Subcutaneous abdominal adipose tissue (tissue), 5 donors: ENCODE measurements around the gene CLEC12A.
"Not testable (repeated sequence)": the region's sequence is repeated elsewhere in the genome, so short reads cannot be mapped to it uniquely, and the experiment has no call there.

ENCODE experiments used
- H3K27ac ChIP-seq: one replicate; pipeline ENCODE4 v1.7.0; 2013; ENCODE audit warnings: low read depth, mild to moderate bottlenecking, inconsistent platforms, low read length, moderate library complexity
- H3K27me3 ChIP-seq, 5 donors: one replicate each; pipeline ENCODE4 v1.7.0; 2013; ENCODE audit warnings: low read length in 5 of 5, inconsistent platforms in 1 of 5; ENCODE audit not compliant: control insufficient read depth in 5 of 5, insufficient read depth in 4 of 5
- H3K36me3 ChIP-seq, 5 donors: one replicate each; pipeline ENCODE4 v1.7.0; 2013; ENCODE audit warnings: low read length in 5 of 5; ENCODE audit not compliant: control insufficient read depth in 5 of 5, insufficient read depth in 5 of 5
- H3K4me1 ChIP-seq, 5 donors: one replicate each; pipeline ENCODE4 v1.7.0; 2013; ENCODE audit warnings: low read length in 5 of 5, mild to moderate bottlenecking in 3 of 5, moderate library complexity in 1 of 5; ENCODE audit not compliant: control insufficient read depth in 5 of 5, insufficient read depth in 5 of 5
- H3K4me3 ChIP-seq, 5 donors: one replicate each; pipeline ENCODE4 v1.7.0; 2013; ENCODE audit warnings: low read length in 5 of 5, low read depth in 1 of 5
- H3K9ac ChIP-seq, 5 donors: one replicate each; pipeline ENCODE4 v1.7.0; 2013; ENCODE audit warnings: low read length in 5 of 5, mild to moderate bottlenecking in 4 of 5, moderate library complexity in 3 of 5
- H3K9me3 ChIP-seq, 5 donors: one replicate each; pipeline ENCODE4 v1.7.0; 2013; ENCODE audit warnings: low read length in 5 of 5; ENCODE audit not compliant: control insufficient read depth in 5 of 5
- donor health status: healthy.
- donor health status: healthy.
- donor health status: healthy.
- donor health status: healthy.
- donor health status: healthy.

Gene CLEC12A

DNA sequence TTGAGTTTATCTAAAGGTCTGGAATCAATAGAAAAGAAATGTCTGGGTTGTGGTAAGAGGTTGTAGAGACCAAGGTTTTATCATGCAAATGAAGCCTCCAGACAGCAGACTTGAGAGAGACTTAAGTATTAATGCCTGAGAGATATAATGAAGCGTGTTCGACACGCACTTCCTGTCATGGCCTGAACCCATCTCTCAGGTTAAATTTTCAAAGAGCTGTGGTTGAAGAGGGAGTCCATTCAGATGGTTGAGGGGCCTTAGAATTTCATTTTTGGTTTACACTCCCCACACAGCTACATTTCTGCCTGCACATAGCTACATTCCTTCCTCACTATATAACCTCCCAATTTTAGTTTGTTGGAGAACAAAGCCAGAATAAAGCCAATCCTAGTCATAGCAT lies 10.1 kb upstream of the CLEC12A start:
- no peaks in the 10 kb centered on the region for H3K36me3 ChIP-seq
- no peak overlapping the region for H3K9ac ChIP-seq
- H3K9me3 ChIP-seq: no peaks in the 10 kb centered on the region
- no peak overlapping the region for H3K27ac ChIP-seq
- H3K4me3 ChIP-seq: no peak overlapping the region
- no peaks in the 10 kb centered on the region for H3K27me3 ChIP-seq
- no peaks in the 10 kb centered on the region for H3K4me1 ChIP-seq

DNA sequence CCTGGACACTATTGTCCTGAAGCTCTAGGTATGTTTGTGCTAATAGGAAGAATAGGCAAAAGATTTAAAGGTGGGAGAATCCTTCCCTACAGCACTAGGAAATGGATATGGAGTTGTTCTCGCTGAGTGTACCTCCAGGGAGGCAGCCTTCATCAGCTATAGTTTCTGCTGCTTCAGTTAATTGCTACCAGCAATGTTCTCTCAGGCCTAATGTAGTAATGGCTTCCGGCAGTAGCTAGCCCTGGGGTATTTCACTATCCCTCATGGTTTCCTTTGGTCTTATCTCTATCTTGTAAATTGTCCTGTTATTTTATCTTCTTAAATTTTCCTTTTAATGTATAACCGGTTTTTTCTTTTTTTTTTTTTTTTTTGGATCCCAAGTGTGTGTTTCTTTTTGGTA lies 9.3 kb upstream of the CLEC12A start:
- Histone ChIP-seq H3K27me3 (no peaks in the 10 kb centered on the region), H3K4me3 (no peak overlapping the region), H3K9me3 (no peaks in the 10 kb centered on the region), H3K9ac (no peak overlapping the region), H3K4me1 (no peaks in the 10 kb centered on the region), H3K27ac (no peak overlapping the region), H3K36me3 (no peaks in the 10 kb centered on the region)

DNA sequence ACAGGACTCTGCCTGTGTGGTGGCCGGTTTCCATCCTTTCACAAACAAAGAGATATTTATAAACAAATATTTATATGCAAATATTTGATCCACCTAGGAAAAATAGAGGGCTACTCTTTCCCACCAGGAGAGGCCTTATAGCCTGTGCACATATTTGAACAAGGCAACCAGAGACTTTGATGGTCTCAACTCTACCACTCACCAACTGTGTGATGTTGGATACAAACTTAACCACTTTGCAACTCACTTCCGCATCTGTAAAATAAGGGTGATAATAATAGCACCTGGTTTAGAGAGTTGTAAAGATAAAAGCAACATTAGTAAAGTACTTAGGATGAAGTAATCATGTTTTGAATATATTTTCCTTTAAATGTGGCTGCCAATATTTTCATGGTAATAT lies 1.5 kb upstream of the CLEC12A start:
- Histone ChIP-seq H3K27ac (no peak overlapping the region), H3K4me3 (no peak overlapping the region), H3K9ac (no peak overlapping the region), H3K4me1 (no peaks in the 10 kb centered on the region), H3K36me3 (no peaks in the 10 kb centered on the region), H3K9me3 (no peaks in the 10 kb centered on the region), H3K27me3 (no peaks in the 10 kb centered on the region)

- H3K9me3 ChIP-seq: no peaks in the 10 kb centered on the region
- H3K4me1 ChIP-seq: no peaks in the 10 kb centered on the region
- H3K27me3 ChIP-seq: no peaks in the 10 kb centered on the region
- H3K27ac ChIP-seq: no peak overlapping the region
- no peak overlapping the region for H3K4me3 ChIP-seq
- no peaks in the 10 kb centered on the region for H3K36me3 ChIP-seq
- no peak overlapping the region for H3K9ac ChIP-seq
Observed at GRCh38 chr12:9973949-9974348, 2.7 kb downstream of the CLEC12A start.

DNA sequence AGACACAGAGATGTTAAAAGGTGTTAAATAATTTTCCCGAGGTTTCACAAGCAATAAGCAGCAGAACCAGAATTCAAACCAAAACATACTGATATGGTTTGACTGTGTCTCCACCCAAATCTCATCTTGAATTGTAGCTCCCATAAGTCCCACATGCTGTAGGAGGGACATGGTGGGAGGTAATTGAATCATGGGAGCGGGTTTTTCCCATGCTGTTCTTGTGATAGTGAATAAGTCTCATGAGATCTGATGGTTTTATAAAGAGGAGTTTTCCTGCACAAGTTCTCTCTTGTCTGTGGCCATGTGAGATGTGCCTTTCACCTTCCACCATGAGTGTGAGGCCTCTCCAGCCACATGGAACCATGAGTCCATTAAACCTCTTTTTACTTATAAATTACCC lies 3.5 kb downstream of the CLEC12A start:
- not testable (repeated sequence) for H3K27ac ChIP-seq, H3K4me1 ChIP-seq, H3K9me3 ChIP-seq, H3K36me3 ChIP-seq, H3K27me3 ChIP-seq, H3K9ac ChIP-seq, H3K4me3 ChIP-seq

DNA sequence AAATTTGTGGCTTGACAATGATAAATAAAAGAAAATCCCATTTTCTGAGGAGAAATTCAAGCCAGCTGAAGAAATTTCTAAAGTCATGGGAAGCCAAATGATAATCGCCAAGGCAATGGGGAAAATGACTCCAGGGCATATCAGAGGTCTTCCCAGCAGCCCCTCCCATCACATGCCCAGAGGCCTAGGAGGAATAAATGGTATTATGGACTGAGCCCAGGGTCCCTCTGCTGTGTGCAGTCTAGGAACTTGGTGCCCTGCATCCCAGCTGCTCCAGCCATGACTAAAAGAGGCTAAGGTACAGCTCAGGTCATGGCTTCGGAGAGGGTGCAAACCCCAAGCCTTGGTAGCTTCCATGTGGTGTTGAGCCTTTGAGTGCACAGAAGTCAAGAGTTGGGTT lies 4.4 kb downstream of the CLEC12A start:
- Histone ChIP-seq H3K27ac (no peak overlapping the region), H3K4me1 (no peaks in the 10 kb centered on the region), H3K4me3 (no peak overlapping the region), H3K27me3 (no peaks in the 10 kb centered on the region), H3K9me3 (no peaks in the 10 kb centered on the region), H3K36me3 (no peaks in the 10 kb centered on the region), H3K9ac (no peak overlapping the region)

- not testable (repeated sequence) for H3K4me1 ChIP-seq, H3K4me3 ChIP-seq, H3K27me3 ChIP-seq, H3K9ac ChIP-seq, H3K9me3 ChIP-seq, H3K27ac ChIP-seq, H3K36me3 ChIP-seq
Observed at GRCh38 chr12:9976626-9977025, 5.4 kb downstream of the CLEC12A start.

GRCh38 chr12:9977916-9978315 lies 6.7 kb downstream of the CLEC12A start:
- Histone ChIP-seq H3K4me3 (no peak overlapping the region), H3K9me3 (no peaks in the 10 kb centered on the region), H3K9ac (no peak overlapping the region), H3K27ac (no peak overlapping the region), H3K4me1 (no peaks in the 10 kb centered on the region), H3K27me3 (no peaks in the 10 kb centered on the region), H3K36me3 (no peaks in the 10 kb centered on the region)

- H3K4me3 ChIP-seq: no peak overlapping the region
- no peaks in the 10 kb centered on the region for H3K36me3 ChIP-seq
- no peaks in the 10 kb centered on the region for H3K27me3 ChIP-seq
- no peaks in the 10 kb centered on the region for H3K9me3 ChIP-seq
- H3K9ac ChIP-seq: no peak overlapping the region
- H3K27ac ChIP-seq: no peak overlapping the region
- H3K4me1 ChIP-seq: no peaks in the 10 kb centered on the region
Observed at GRCh38 chr12:9980126-9980525, 8.9 kb downstream of the CLEC12A start.

DNA sequence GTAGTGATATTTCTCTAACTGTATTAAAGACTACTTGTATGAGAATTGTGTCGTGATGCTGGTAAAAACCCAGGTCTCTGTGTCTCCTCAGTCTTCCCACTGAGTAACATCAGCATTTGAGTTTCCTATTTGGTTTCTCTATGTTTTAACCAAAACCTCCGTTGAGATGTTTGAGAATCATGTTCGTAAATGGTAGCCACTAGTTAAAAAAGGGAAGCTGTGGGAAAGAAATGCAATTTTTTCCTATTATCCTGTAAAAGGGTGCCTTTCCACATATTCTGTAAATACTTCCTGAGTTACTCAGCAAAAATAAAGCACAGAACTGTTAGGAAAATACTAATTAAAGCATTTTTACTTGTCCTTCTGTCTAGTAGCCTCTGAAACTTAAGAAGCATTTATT lies 20.7 kb downstream of the CLEC12A start:
- no peak overlapping the region for H3K9ac ChIP-seq
- H3K4me3 ChIP-seq: no peak overlapping the region

GRCh38 chr12:9992296-9992695 lies 21.1 kb downstream of the CLEC12A start:
- no peaks in the 10 kb centered on the region for H3K27me3 ChIP-seq
- no peak overlapping the region for H3K9ac ChIP-seq
- H3K4me3 ChIP-seq: no peak overlapping the region
- no peaks in the 10 kb centered on the region for H3K36me3 ChIP-seq
- H3K4me1 ChIP-seq: no peaks in the 10 kb centered on the region
- H3K27ac ChIP-seq: no peak overlapping the region
- H3K9me3 ChIP-seq: no peaks in the 10 kb centered on the region

More for the DNA sequence above, 20.7 kb downstream of the CLEC12A start:
- no peaks in the 10 kb centered on the region for H3K9me3 ChIP-seq
- H3K4me1 ChIP-seq: no peaks in the 10 kb centered on the region
- H3K36me3 ChIP-seq: no peaks in the 10 kb centered on the region
- no peaks in the 10 kb centered on the region for H3K27me3 ChIP-seq
- no peak overlapping the region for H3K27ac ChIP-seq
